Fibroblast of lung (primary cell): ENCODE measurements around the gene LFNG.

Experiments used
- EZH2 ChIP-seq: IDR thresholded peaks from 2 replicates; pipeline ENCODE4 v1.5.1; 2012; ENCODE audit warnings: low read length, control low read depth, mild to moderate bottlenecking; ENCODE audit errors: missing control alignments
- TF ChIP-seq, protein P1 (sequence below), 2 donors: IDR thresholded peaks in 1 of 2; conservative IDR thresholded peaks in 1 of 2; 1 replicate in 1 of 2; 2 replicates in 1 of 2; pipeline ENCODE4 v1.5.1; 2011 to 2012; ENCODE audit warnings: low read length in 2 of 2, control low read depth in 1 of 2, inconsistent platforms in 1 of 2, low read depth in 1 of 2, mild to moderate bottlenecking in 1 of 2

DNA sequence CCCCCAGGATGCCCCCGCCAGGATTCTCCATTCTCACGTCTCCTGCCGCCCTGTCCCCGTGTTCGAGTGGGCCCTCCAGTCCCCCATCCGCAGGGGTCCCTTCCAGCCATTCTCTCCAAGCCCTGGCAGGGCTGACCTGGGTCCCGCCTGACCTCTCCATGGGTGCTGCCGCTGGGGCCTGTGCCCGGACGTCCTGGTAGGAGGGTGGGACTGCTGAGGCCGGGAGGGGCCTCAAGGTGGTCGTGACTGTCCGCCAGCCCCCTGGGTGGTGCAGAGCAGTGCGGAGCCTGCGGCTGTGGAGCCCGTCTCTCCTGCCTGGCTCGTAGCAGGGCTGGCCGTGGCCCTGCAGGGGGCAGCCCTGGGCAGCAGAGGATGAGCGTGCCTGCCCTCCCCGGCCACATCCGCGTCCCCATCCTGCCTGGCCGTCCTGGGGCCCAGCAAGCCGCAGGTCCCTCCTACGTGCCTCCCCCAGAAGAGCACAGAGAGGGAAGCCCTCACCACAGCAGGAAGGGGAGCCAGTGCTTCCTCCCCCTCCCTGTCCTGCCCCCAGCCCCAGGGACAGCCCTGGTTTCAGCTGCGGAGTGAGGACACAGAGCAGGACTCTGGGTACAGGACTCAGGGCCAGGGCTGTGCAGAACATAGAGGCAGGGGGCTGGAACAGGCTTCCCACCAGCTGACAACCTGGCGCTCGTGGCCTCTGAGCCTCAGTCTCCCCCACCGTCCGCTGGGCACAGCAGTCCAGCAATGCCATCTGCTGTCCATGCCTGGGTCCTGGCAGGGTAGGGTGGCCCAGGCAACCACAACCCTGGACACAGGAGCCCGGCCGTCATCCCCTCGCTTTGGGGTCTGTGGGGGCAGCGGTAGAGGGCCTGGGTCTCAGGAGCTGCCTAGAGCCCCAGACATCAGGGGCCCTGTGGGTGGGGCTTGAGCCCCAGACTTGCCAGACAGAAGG lies 41.9 kb upstream of the LFNG start:
- TF ChIP-seq, protein P1, sequence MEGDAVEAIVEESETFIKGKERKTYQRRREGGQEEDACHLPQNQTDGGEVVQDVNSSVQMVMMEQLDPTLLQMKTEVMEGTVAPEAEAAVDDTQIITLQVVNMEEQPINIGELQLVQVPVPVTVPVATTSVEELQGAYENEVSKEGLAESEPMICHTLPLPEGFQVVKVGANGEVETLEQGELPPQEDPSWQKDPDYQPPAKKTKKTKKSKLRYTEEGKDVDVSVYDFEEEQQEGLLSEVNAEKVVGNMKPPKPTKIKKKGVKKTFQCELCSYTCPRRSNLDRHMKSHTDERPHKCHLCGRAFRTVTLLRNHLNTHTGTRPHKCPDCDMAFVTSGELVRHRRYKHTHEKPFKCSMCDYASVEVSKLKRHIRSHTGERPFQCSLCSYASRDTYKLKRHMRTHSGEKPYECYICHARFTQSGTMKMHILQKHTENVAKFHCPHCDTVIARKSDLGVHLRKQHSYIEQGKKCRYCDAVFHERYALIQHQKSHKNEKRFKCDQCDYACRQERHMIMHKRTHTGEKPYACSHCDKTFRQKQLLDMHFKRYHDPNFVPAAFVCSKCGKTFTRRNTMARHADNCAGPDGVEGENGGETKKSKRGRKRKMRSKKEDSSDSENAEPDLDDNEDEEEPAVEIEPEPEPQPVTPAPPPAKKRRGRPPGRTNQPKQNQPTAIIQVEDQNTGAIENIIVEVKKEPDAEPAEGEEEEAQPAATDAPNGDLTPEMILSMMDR (conservative IDR thresholded peaks at IDR 0.05 in 1 of 2, IDR thresholded peaks at IDR 0.05 in 1 of 2; ENCODE audit: low read depth in 1 of 2, low read length in 2 of 2): peak; percentile 52 to 80
- no peak for TF ChIP-seq EZH2
